ENCODE results near the gene ARHGAP44.

Gene ARHGAP44

GRCh38 chr17:12899604-12900003 lies 110.3 kb downstream of the ARHGAP44 start:
- DNase-seq (ENCODE audit: low spot score) = no peak

- DNase-seq (ENCODE audit: low spot score) = no peak
These were observed 111.2 kb downstream of the ARHGAP44 start for GRCh38 chr17:12900474-12900873.

- DNase-seq (ENCODE audit: low spot score) = no peak
These were observed 112.7 kb downstream of the ARHGAP44 start for GRCh38 chr17:12902046-12902445.

- no peak for DNase-seq (ENCODE audit: low spot score)
These were observed 118.2 kb downstream of the ARHGAP44 start for GRCh38 chr17:12907477-12907876.

GRCh38 chr17:12909046-12909445 lies 119.7 kb downstream of the ARHGAP44 start:
- DNase-seq (ENCODE audit: low spot score) = no peak

DNA sequence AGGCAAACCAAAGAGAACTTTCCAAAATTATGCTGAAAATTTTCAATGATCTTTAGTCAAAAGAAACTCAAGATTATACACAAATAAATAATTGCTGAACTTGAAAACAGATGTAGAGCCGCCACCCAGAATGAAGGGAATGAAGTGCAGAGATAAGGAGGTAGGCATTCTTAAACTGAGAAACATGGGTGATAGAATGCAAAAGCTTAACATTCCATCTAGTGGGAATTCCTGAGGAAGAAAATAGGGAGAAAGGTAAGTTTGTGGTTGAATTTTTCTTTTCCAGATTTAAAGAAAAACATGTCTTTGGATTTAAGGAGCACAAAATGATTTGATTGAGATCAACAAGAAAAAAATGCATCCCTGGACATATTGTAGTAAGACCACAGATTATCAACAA lies 120.2 kb downstream of the ARHGAP44 start:
- DNase-seq (ENCODE audit: low spot score) = no peak

DNA sequence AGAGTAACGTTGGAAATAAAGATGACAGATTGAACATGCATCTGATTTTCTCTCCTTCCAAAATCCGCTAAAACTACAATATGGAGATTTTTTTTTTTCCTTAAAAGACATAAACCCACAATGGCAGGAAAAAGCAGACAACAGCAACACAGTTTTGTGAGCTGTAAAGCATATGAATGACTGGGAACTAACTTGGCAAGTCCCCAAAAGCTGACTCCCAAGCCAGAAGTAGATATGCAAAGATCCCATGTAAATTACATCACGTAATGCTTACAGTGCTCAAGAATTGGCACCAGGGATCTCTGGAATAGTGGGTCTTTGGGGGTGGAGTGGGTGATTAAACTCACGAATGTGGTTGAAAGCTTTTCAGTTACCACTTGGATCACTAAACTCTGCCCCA lies 121.9 kb downstream of the ARHGAP44 start:
- no peak for DNase-seq (ENCODE audit: low spot score)

- no peak for DNase-seq (ENCODE audit: low spot score)
These were observed 128.1 kb downstream of the ARHGAP44 start for GRCh38 chr17:12917399-12917798.

DNA sequence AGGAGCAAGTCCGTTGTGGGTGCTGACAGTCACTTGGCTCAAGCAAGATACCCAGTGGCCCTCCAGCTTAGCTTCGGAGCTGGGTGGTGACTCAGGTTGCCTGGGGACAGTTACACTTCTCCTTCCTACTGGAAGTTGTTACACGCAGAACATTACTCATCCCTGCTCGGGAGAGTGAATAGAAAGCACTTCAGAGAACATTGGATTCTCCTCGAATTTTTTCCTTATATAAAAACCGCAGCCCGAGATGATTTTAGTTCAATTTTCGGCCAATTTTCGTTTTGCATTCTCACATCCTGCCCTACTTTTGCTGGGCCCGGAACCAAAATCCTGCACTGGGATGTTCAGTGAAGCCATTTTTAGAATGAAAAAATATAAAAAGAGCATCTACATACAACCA lies 128.8 kb downstream of the ARHGAP44 start:
- DNase-seq (ENCODE audit: low spot score) = no peak

DNA sequence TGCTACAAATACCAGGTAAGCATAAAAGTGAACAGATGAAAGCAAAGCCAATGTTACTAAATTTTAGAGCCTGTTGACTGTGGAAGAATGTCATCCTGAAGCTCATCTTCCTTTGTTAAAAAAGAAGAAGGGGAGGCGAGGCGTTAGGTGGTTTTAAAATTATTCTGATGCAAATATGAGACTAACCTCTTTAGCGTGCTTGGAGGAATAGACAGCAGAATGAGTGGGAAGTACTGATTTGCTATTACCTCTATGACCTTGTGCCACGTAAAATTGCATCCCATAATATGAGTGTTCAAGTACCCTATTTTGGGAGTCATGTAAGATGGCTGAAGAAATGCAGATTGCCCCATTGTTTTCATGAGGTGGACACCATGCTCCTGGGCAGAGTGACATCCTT lies 132.8 kb downstream of the ARHGAP44 start:
- DNase-seq (ENCODE audit: low spot score) = no peak

- no peak for DNase-seq (ENCODE audit: low spot score)
These were observed 135.3 kb downstream of the ARHGAP44 start for GRCh38 chr17:12924614-12925013.

- no peak for DNase-seq (ENCODE audit: low spot score)
These were observed 137.7 kb downstream of the ARHGAP44 start for GRCh38 chr17:12927001-12927400.

- no peak for DNase-seq (ENCODE audit: low spot score)
These were observed 138.5 kb downstream of the ARHGAP44 start for GRCh38 chr17:12927541-12928425.

GRCh38 chr17:12928736-12929135 lies 139.4 kb downstream of the ARHGAP44 start:
- no peak for DNase-seq (ENCODE audit: low spot score)

GRCh38 chr17:12936501-12936900 lies 147.2 kb downstream of the ARHGAP44 start:
- DNase-seq (ENCODE audit: low spot score) = no peak

GRCh38 chr17:12940699-12941098 lies 151.4 kb downstream of the ARHGAP44 start:
- no peak for DNase-seq (ENCODE audit: low spot score)

DNA sequence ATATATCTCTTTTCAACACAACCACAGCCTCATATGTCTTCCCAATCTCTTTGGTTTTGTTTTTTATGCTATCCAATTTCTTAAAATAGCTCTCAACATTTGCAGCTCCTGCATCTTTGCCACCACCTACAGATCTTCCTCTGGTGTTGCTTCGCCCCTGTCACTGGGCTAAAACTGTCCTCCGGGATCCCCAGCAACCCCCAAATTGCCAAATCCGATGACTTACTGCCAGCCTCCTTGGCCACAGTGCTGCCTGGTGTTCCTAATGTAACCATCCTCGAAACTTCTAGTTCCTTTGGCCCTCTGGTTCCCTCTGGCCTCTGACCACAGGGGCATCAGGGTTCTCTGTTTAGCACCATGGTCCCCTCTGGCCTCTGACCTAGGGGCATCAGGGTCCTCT lies 157.7 kb downstream of the ARHGAP44 start:
- DNase-seq (ENCODE audit: low spot score) = no peak

DNA sequence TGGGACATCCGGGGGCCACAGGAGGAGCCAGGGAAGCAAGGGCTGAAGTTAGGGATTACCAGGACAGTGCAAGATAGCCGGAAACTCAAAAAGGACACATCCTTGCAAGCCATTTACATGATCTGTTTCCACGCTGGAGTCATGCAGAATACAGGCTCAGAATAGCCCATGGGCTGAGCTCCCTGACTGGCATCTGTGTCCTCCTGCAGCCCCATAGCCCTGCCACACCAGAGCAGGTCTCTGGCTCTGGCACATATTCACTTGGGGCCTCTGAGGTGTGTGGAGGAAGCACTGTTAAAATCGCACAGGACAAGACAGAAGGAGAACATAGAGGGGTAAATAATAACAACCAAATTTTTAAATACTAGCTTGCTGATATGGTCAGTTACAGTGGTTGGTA lies 162.7 kb downstream of the ARHGAP44 start:
- DNase-seq (ENCODE audit: low spot score) = no peak

GRCh38 chr17:12953156-12953555 lies 163.9 kb downstream of the ARHGAP44 start:
- no peak for DNase-seq (ENCODE audit: low spot score)

DNA sequence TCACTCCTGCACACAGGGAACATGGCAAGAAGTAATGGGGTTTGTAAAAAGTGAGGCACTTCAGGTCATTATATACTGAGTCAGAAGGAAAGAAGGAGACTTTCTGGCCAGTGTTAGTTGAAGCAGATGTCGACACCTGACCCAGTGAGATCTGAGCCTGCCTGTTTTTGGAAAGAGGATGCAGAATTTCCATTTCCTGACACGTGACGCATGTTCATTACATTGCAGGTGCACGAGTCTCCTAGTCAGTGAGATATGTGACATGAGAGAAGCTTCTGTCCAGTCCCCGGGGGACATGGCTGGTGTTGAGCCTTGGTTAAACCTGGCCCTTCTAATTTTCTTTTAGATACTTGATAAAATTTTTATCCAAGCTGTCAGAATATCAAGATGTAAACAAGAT lies 166.2 kb downstream of the ARHGAP44 start:
- no peak for DNase-seq (ENCODE audit: low spot score)

DNA sequence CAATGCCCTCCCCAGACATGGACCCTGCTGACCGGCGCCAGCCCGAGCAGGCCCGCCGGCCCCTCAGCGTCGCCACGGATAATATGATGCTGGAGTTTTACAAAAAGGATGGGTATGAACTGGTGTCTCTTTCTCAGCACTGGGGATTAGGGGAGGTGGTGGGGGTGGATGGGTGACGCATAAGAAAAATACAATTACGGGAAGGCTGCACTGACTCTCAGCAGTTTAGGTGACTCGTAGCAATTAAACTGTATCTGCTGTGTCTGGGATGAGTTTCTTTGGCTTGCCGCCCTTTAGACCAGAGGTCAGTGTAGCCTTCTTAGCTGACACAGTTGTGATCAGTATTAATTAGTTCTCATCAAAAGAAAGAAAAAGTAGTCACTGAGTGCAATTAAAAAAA lies 169.5 kb downstream of the ARHGAP44 start:
- no peak for DNase-seq (ENCODE audit: low spot score)

- DNase-seq (ENCODE audit: low spot score) = no peak
These were observed 170.1 kb downstream of the ARHGAP44 start for GRCh38 chr17:12959441-12959840.

GRCh38 chr17:12961655-12962054 lies 172.4 kb downstream of the ARHGAP44 start:
- no peak for DNase-seq (ENCODE audit: low spot score)

GRCh38 chr17:12963505-12963904 lies 174.2 kb downstream of the ARHGAP44 start:
- no peak for DNase-seq (ENCODE audit: low spot score)

Data from LoVo (cell line).